Uterus (tissue), 2 donors: ENCODE measurements around the gene BTG3.

ENCODE experiments used
- POLR2A ChIP-seq, 2 donors: fragments of 450-650 bp; IDR thresholded peaks; one replicate each; pipeline ENCODE4 v1.6.1; 2016; ENCODE audit warnings: antibody characterized with exemption in 2 of 2, mild to moderate bottlenecking in 1 of 2, moderate library complexity in 1 of 2
- TF ChIP-seq, protein P1 (sequence below), 4 experiments: fragments of 200-600 bp in 2 of 4; fragments of 450-650 bp in 2 of 4; sonication (generic) in 2 of 4; IDR thresholded peaks; one replicate each; pipeline ENCODE4 v1.5.1; 2016 to 2019; ENCODE audit warnings: antibody characterized with exemption in 4 of 4, mild to moderate bottlenecking in 2 of 4, moderate library complexity in 1 of 4

DNA sequence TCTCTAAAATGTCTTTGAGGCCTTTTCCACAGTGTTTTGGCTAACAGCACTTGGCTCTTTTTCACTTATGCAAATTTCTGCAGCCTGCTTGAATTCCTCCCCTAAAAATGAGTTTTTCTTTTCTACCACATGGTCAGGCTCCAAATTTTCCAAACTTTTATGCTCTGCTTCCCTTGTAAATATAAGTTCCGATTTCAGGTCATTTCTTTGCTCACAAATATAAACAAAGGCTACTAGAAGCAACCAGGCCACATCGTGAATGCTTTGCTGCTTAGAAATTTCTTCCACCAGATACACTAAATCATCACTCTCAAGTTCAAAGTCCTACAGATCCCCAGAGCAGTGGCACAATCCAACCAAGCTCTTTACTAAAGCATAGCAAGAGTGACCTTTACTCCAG is 28.1 kb upstream of the BTG3 start:
- TF ChIP-seq, protein P1, sequence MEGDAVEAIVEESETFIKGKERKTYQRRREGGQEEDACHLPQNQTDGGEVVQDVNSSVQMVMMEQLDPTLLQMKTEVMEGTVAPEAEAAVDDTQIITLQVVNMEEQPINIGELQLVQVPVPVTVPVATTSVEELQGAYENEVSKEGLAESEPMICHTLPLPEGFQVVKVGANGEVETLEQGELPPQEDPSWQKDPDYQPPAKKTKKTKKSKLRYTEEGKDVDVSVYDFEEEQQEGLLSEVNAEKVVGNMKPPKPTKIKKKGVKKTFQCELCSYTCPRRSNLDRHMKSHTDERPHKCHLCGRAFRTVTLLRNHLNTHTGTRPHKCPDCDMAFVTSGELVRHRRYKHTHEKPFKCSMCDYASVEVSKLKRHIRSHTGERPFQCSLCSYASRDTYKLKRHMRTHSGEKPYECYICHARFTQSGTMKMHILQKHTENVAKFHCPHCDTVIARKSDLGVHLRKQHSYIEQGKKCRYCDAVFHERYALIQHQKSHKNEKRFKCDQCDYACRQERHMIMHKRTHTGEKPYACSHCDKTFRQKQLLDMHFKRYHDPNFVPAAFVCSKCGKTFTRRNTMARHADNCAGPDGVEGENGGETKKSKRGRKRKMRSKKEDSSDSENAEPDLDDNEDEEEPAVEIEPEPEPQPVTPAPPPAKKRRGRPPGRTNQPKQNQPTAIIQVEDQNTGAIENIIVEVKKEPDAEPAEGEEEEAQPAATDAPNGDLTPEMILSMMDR (IDR thresholded peaks at IDR 0.05), result no peak
- TF ChIP-seq POLR2A (IDR thresholded peaks at IDR 0.05), result no peak
